Endothelial cell of umbilical vein (primary cell): ENCODE data around the gene PRPF40A. TPM values are rescaled to one million over a fixed set of nuclear protein-coding genes. Genes with fewer than 3 reads are reported as not detected.

ENCODE experiments used
- BruUV-seq: library from RNA; stranded (reverse); fragments of 400-500 nt; replicated peaks from 2 replicates; lab custom pipeline; 2021; lab: Mats Ljungman, UMichigan
- CTCF ChIA-PET: fragments of 300-600, 350-600 bp; sonication (Branson Sonifier 250); formaldehyde crosslinking; loops from one replicate; lab custom pipeline; 2021; ENCODE audit warnings: antibody characterized with exemption, inconsistent platforms; lab: Charles Lee
- POLR2A ChIA-PET: fragments of 300-600, 350-600 bp; sonication (Branson Sonifier 250); formaldehyde crosslinking; loops from one replicate; lab custom pipeline; 2021; ENCODE audit warnings: antibody characterized with exemption, inconsistent platforms; lab: Charles Lee
- DNase-seq: peaks from one replicate; pipeline ENCODE4 v3.0.0-alpha.2; 2011; ENCODE audit warnings: low read depth, low spot score
- FAIRE-seq: peaks from 2 replicates; lab custom pipeline; 2011; peaks lifted over from hg19 to GRCh38; lab: Jason Lieb, UNC
- H2AFZ ChIP-seq: 2 replicates; pipeline ENCODE4 v1.6.0; 2012; ENCODE audit warnings: low read depth, low read length, control low read depth, inconsistent platforms
- H3K27ac ChIP-seq: 2 replicates; pipeline ENCODE4 v1.5.1; 2011; ENCODE audit warnings: low read depth, mild to moderate bottlenecking, control low read depth, low read length, moderate library complexity; ENCODE audit not compliant: insufficient read depth
- H3K27me3 ChIP-seq, 2 experiments: 2 replicates each; pipeline versions ENCODE4 v1.6.0 to v1.6.1; 2011; ENCODE audit warnings: low read length in 2 of 2, mixed read lengths in 1 of 2; ENCODE audit not compliant: control insufficient read depth in 2 of 2, insufficient read depth in 2 of 2
- H3K36me3 ChIP-seq, 2 experiments: 2 replicates in 1 of 2; 3 replicates in 1 of 2; pipeline ENCODE4 v1.5.1; 2011; ENCODE audit warnings: low read length in 2 of 2, mild to moderate bottlenecking in 1 of 2, moderate library complexity in 1 of 2; ENCODE audit not compliant: control insufficient read depth in 2 of 2, insufficient read depth in 2 of 2; ENCODE audit errors: extremely low read depth in 1 of 2
- H3K4me1 ChIP-seq: 3 replicates; pipeline ENCODE4 v1.5.1; 2011; ENCODE audit warnings: mild to moderate bottlenecking, low read length; ENCODE audit not compliant: control insufficient read depth, insufficient read depth; ENCODE audit errors: extremely low read depth
- H3K4me2 ChIP-seq: 2 replicates; pipeline ENCODE4 v1.6.1; 2011; ENCODE audit warnings: low read length, control low read depth, mixed read lengths; ENCODE audit not compliant: insufficient read depth
- H3K4me3 ChIP-seq, 3 experiments: fragments of 200-600 bp in 1 of 3; sonication (generic), shearing (Covaris generic) in 1 of 3; replicated peaks in 1 of 3; 2 replicates each; pipeline ENCODE4 v1.5.1; 2011 to 2016; ENCODE audit warnings: control low read depth in 3 of 3, low read length in 3 of 3, mild to moderate bottlenecking in 2 of 3, inconsistent platforms in 1 of 3, low read depth in 1 of 3, moderate library complexity in 1 of 3; ENCODE audit not compliant: insufficient read depth in 1 of 3
- H3K79me2 ChIP-seq: 2 replicates; pipeline ENCODE4 v1.6.0; 2012; ENCODE audit warnings: low read length, inconsistent platforms; ENCODE audit not compliant: control insufficient read depth, insufficient read depth
- H3K9ac ChIP-seq: replicated peaks from 2 replicates; pipeline ENCODE3; 2011; ENCODE audit warnings: low read length, control low read depth; ENCODE audit not compliant: insufficient read depth; ENCODE audit errors: extremely low read depth
- H3K9me1 ChIP-seq: replicated peaks from 3 replicates; pipeline ENCODE4 v1.6.0; 2011; ENCODE audit warnings: mild to moderate bottlenecking, low read length; ENCODE audit not compliant: control insufficient read depth, insufficient read depth; ENCODE audit errors: extremely low read depth
- H3K9me3 ChIP-seq: replicated peaks from 2 replicates; pipeline ENCODE4 v1.5.1; 2012; ENCODE audit warnings: low read length, inconsistent platforms; ENCODE audit not compliant: control insufficient read depth, insufficient read depth
- H4K20me1 ChIP-seq: replicated peaks from 2 replicates; pipeline ENCODE3; 2011; ENCODE audit warnings: mild to moderate bottlenecking, low read length; ENCODE audit not compliant: control insufficient read depth, insufficient read depth; ENCODE audit errors: extremely low read depth
- CTCF ChIP-seq, 2 donors: IDR thresholded peaks; 1 replicate in 1 of 2; 2 replicates in 1 of 2; pipeline ENCODE4 v1.5.1; 2011; ENCODE audit warnings: low read length in 2 of 2, mild to moderate bottlenecking in 2 of 2, moderate library complexity in 2 of 2, control low read depth in 1 of 2, inconsistent platforms in 1 of 2, low read depth in 1 of 2; ENCODE audit not compliant: insufficient read depth in 1 of 2; ENCODE audit errors: extremely low read depth in 1 of 2
- EZH2 ChIP-seq: IDR thresholded peaks from 2 replicates; pipeline ENCODE4 v1.6.1; 2012; ENCODE audit warnings: borderline replicate concordance, low read depth, mild to moderate bottlenecking, moderate library complexity, low read length, inconsistent platforms; ENCODE audit not compliant: severe bottlenecking
- FOS ChIP-seq: IDR thresholded peaks from 2 replicates; pipeline ENCODE4 v1.6.1; 2011; ENCODE audit warnings: mild to moderate bottlenecking, low read length, moderate library complexity, borderline replicate concordance; ENCODE audit not compliant: insufficient read depth
- GATA2 ChIP-seq: IDR thresholded peaks from 2 replicates; pipeline ENCODE4 v1.7.0; 2011; ENCODE audit warnings: low read depth, mild to moderate bottlenecking, moderate library complexity, mixed read lengths, low read length; ENCODE audit not compliant: insufficient read length, insufficient read depth
- JUN ChIP-seq: IDR thresholded peaks from 2 replicates; pipeline ENCODE4 v1.6.1; 2011; ENCODE audit warnings: borderline replicate concordance, low read depth; ENCODE audit not compliant: insufficient read length, insufficient read depth
- MAX ChIP-seq: IDR thresholded peaks from 2 replicates; pipeline ENCODE4 v1.6.1; 2011; ENCODE audit not compliant: insufficient read depth, insufficient read length
- MYC ChIP-seq: IDR thresholded peaks from one replicate; pipeline ENCODE4 v1.6.1; 2011; ENCODE audit warnings: mild to moderate bottlenecking, low read depth, low read length
- POLR2A ChIP-seq: IDR thresholded peaks from 2 replicates; pipeline ENCODE4 v1.6.1; 2012; ENCODE audit warnings: low read depth, mild to moderate bottlenecking, control low read depth, low read length
- POLR2AphosphoS5 ChIP-seq: IDR thresholded peaks from 2 replicates; pipeline ENCODE4 v1.6.1; 2012; ENCODE audit warnings: low read depth, mild to moderate bottlenecking, control low read depth, low read length, moderate library complexity; ENCODE audit not compliant: insufficient read depth
- dilution Hi-C: fragments of 300-500 bp; cut with MboI; formaldehyde crosslinking; loops from one replicate; pipeline ENCODE4 v1.15.0; 2019; ENCODE audit warnings: low sequenced_read_pairs; ENCODE audit not compliant: extremely low pct_ligation_motif_present
- intact Hi-C: fragments of 100-400 bp; cut with micrococcal nuclease; formaldehyde crosslinking; loops from one replicate; pipeline ENCODE4 v1.10.0; 2022
- polyA plus RNA-seq, 4 experiments: library from polyadenylated mRNA; depleted of rRNA in 3 of 4; stranded (reverse) in 3 of 4; unstranded in 1 of 4; fragments of >200 nt; gene quantifications; 2 replicates each; pipeline versions ENCODE4 v1.2.1 to v1.2.3, GENCODE V29; 2011 to 2012; ENCODE audit warnings: missing spikeins in 1 of 4
- total RNA-seq: library from RNA; stranded (reverse); gene quantifications from 2 replicates; pipeline ENCODE4 v1.2.3, GENCODE V29; 2021

The PRPF40A gene
- total and polyA plus RNA-seq, 2 donors (not counting 3 experiments of a cell fraction or from before 2014, with no cell fraction given) = 58.2 to 123 TPM

- ChIA-PET POLR2A (interaction anchor here (0.5 kb wide), 1 partner anchor 331 kb away, joined by 3 read pairs; no protein-coding TSS in a partner anchor), CTCF (interaction anchor here (0.7 to 1.4 kb wide), 4 partner anchors 11 to 601 kb away, joined by 3 to 6 read pairs (median 4); partner anchors contain the start of gene STAM2)
- dilution Hi-C loops = no loop called here
Measured at GRCh38 chr2:152638056-152638455, 79.2 kb downstream of the PRPF40A start.

More at GRCh38 chr2:152638056-152638455, 79.2 kb downstream of the PRPF40A start:
- no TSS peak for BruUV-seq
- TF ChIP-seq FOS (no peak), EZH2 (no peak), MAX (no peak), JUN (no peak), CTCF (IDR thresholded peaks at IDR 0.05; ENCODE audit: extremely low read depth in 1 of 2, insufficient read depth in 1 of 2, low read depth in 1 of 2, low read length in 2 of 2) (no peak), MYC (no peak), POLR2A (no peak), GATA2 (no peak), POLR2AphosphoS5 (no peak)
- DNase-seq = no peak
- Histone ChIP-seq H4K20me1 (no peaks in the 10 kb centered on the region), H3K9me3 (no peaks in the 10 kb centered on the region), H3K9me1 (no peaks in the 10 kb centered on the region), H3K36me3 (peaks cover 4 to 18% of the 10 kb centered on the region in 2 experiments), H3K4me3 (no peak overlapping the region), H3K79me2 (no peaks in the 10 kb centered on the region), H3K4me2 (no peak overlapping the region), H3K27ac (no peak overlapping the region), H3K9ac (no peak overlapping the region), H3K4me1 (no peaks in the 10 kb centered on the region), H2AFZ (no peak overlapping the region), H3K27me3 (no peaks in the 10 kb centered on the region)
- no peak for FAIRE-seq
- intact Hi-C loops = no loop called here
